Measurements from ENCODE around the gene FAM131A. TPM values are rescaled to one million over a fixed set of nuclear protein-coding genes. Genes with fewer than 3 reads are reported as not detected.

The FAM131A gene
- total and polyA plus RNA-seq, 9 of the 15 experiments (the other 6 are each of a cell fraction or from before 2014, with no cell fraction given), result 0.48 to 11.1 (median 4.3) TPM

DNA sequence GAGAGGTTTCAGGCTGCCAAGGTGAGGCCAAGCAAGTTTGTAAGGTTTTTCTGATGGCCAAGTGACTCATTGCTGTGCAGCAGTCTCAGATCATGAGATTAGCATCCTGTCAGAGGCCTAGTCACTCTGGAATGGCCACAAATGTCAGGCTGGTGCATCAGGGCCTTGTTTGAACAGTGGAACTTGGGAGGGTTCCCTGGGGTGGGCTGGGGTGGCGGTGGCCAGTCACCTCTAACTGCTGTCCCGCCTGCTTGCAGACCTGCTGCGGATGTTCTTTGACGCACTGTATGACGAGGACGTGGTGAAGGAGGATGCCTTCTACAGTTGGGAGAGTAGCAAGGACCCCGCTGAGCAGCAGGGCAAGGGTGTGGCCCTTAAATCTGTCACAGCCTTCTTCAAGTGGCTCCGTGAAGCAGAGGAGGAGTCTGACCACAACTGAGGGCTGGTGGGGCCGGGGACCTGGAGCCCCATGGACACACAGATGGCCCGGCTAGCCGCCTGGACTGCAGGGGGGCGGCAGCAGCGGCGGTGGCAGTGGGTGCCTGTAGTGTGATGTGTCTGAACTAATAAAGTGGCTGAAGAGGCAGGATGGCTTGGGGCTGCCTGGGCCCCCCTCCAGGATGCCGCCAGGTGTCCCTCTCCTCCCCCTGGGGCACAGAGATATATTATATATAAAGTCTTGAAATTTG lies 2.8 kb upstream of the FAM131A start (continued):
- TF ChIP-seq, protein P1, sequence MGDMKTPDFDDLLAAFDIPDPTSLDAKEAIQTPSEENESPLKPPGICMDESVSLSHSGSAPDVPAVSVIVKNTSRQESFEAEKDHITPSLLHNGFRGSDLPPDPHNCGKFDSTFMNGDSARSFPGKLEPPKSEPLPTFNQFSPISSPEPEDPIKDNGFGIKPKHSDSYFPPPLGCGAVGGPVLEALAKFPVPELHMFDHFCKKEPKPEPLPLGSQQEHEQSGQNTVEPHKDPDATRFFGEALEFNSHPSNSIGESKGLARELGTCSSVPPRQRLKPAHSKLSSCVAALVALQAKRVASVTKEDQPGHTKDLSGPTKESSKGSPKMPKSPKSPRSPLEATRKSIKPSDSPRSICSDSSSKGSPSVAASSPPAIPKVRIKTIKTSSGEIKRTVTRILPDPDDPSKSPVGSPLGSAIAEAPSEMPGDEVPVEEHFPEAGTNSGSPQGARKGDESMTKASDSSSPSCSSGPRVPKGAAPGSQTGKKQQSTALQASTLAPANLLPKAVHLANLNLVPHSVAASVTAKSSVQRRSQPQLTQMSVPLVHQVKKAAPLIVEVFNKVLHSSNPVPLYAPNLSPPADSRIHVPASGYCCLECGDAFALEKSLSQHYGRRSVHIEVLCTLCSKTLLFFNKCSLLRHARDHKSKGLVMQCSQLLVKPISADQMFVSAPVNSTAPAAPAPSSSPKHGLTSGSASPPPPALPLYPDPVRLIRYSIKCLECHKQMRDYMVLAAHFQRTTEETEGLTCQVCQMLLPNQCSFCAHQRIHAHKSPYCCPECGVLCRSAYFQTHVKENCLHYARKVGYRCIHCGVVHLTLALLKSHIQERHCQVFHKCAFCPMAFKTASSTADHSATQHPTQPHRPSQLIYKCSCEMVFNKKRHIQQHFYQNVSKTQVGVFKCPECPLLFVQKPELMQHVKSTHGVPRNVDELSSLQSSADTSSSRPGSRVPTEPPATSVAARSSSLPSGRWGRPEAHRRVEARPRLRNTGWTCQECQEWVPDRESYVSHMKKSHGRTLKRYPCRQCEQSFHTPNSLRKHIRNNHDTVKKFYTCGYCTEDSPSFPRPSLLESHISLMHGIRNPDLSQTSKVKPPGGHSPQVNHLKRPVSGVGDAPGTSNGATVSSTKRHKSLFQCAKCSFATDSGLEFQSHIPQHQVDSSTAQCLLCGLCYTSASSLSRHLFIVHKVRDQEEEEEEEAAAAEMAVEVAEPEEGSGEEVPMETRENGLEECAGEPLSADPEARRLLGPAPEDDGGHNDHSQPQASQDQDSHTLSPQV (IDR thresholded peaks at IDR 0.05), result peak; percentile 62; the same call in 1 of the 2 replicates
- TF ChIP-seq TCF3 (CRISPR knock-in tag; IDR thresholded peaks at IDR 0.05), result 0 out of 2 replicates have a peak, but pooled peaks have one; percentile 32
- no peak for TF ChIP-seq SRSF1 (IDR thresholded peaks at IDR 0.05; ENCODE audit: low read depth, low read length)
- TF ChIP-seq ZNF197 (CRISPR knock-in tag; IDR thresholded peaks at IDR 0.05; ENCODE audit: low read depth), result no peak
- TF ChIP-seq, protein P2, sequence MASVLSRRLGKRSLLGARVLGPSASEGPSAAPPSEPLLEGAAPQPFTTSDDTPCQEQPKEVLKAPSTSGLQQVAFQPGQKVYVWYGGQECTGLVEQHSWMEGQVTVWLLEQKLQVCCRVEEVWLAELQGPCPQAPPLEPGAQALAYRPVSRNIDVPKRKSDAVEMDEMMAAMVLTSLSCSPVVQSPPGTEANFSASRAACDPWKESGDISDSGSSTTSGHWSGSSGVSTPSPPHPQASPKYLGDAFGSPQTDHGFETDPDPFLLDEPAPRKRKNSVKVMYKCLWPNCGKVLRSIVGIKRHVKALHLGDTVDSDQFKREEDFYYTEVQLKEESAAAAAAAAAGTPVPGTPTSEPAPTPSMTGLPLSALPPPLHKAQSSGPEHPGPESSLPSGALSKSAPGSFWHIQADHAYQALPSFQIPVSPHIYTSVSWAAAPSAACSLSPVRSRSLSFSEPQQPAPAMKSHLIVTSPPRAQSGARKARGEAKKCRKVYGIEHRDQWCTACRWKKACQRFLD (CRISPR knock-in tag; IDR thresholded peaks at IDR 0.05), result no peak
- TF ChIP-seq GTF2A2 (tag; IDR thresholded peaks at IDR 0.05), result no peak
- TF ChIP-seq, protein P3, sequence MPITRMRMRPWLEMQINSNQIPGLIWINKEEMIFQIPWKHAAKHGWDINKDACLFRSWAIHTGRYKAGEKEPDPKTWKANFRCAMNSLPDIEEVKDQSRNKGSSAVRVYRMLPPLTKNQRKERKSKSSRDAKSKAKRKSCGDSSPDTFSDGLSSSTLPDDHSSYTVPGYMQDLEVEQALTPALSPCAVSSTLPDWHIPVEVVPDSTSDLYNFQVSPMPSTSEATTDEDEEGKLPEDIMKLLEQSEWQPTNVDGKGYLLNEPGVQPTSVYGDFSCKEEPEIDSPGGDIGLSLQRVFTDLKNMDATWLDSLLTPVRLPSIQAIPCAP (CRISPR knock-in tag; IDR thresholded peaks at IDR 0.05; ENCODE audit: borderline replicate concordance), result no peak
- TF ChIP-seq, protein P4, sequence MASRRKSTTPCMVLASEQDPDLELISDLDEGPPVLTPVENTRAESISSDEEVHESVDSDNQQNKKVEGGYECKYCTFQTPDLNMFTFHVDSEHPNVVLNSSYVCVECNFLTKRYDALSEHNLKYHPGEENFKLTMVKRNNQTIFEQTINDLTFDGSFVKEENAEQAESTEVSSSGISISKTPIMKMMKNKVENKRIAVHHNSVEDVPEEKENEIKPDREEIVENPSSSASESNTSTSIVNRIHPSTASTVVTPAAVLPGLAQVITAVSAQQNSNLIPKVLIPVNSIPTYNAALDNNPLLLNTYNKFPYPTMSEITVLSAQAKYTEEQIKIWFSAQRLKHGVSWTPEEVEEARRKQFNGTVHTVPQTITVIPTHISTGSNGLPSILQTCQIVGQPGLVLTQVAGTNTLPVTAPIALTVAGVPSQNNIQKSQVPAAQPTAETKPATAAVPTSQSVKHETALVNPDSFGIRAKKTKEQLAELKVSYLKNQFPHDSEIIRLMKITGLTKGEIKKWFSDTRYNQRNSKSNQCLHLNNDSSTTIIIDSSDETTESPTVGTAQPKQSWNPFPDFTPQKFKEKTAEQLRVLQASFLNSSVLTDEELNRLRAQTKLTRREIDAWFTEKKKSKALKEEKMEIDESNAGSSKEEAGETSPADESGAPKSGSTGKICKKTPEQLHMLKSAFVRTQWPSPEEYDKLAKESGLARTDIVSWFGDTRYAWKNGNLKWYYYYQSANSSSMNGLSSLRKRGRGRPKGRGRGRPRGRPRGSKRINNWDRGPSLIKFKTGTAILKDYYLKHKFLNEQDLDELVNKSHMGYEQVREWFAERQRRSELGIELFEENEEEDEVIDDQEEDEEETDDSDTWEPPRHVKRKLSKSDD (conservative IDR thresholded peaks at IDR 0.05; ENCODE audit: low read length), result no peak
- peak; percentile 60 for TF ChIP-seq RBFOX2 (IDR thresholded peaks at IDR 0.05; ENCODE audit: low read depth, low read length)
- TF ChIP-seq ZEB2 (IDR thresholded peaks at IDR 0.05), result peak; percentile 42; the same call in 1 of the 2 replicates
- TF ChIP-seq ZC3H11A (IDR thresholded peaks at IDR 0.05; ENCODE audit: low read depth, low read length), result no peak
- no peak for TF ChIP-seq CCAR2 (IDR thresholded peaks at IDR 0.05; ENCODE audit: low read depth, low read length)
- TF ChIP-seq, protein P5, sequence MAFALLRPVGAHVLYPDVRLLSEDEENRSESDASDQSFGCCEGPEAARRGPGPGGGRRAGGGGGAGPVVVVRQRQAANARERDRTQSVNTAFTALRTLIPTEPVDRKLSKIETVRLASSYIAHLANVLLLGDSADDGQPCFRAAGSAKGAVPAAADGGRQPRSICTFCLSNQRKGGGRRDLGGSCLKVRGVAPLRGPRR (CRISPR knock-in tag; IDR thresholded peaks at IDR 0.05), result no peak
- peak; percentile 43 for TF ChIP-seq NFE2 (IDR thresholded peaks at IDR 0.05; ENCODE audit: low read depth)
- TF ChIP-seq TEAD1 (CRISPR knock-in tag; IDR thresholded peaks at IDR 0.05), result no peak
- TF ChIP-seq, protein P6, sequence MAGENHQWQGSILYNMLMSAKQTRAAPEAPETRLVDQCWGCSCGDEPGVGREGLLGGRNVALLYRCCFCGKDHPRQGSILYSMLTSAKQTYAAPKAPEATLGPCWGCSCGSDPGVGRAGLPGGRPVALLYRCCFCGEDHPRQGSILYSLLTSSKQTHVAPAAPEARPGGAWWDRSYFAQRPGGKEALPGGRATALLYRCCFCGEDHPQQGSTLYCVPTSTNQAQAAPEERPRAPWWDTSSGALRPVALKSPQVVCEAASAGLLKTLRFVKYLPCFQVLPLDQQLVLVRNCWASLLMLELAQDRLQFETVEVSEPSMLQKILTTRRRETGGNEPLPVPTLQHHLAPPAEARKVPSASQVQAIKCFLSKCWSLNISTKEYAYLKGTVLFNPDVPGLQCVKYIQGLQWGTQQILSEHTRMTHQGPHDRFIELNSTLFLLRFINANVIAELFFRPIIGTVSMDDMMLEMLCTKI (IDR thresholded peaks at IDR 0.05; ENCODE audit: partially characterized antibody), result no peak
